Measurements from ENCODE around the gene CDS2. TPM values are rescaled to one million over a fixed set of nuclear protein-coding genes. Genes with fewer than 3 reads are reported as not detected.

CDS2 gene
- total RNA-seq, 1 experiment from 2014 or later = 49.1 TPM

DNA sequence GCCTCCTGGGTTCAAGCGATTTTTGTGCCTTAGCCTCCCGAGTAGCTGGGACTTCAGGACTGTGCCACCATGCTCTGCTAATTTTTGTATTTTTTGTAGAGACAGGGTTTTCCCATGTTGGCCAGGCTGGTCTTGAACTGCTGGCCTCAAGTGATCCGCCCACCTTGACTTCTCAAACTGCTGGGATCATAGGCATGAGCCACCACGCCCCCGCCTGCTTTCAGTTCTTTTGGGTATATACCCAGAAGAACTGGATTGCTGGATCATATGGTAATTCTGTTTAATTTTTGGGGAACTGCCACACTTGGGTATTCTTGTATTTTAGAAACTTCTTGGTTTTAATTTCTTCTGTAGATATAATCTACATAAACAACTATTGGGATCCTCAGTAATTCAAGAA, 17.0 kb downstream of the CDS2 start:
- no peak for TF ChIP-seq ZNF396 (CRISPR knock-in tag; IDR thresholded peaks at IDR 0.05; ENCODE audit: borderline replicate concordance)
- TF ChIP-seq, protein P1, sequence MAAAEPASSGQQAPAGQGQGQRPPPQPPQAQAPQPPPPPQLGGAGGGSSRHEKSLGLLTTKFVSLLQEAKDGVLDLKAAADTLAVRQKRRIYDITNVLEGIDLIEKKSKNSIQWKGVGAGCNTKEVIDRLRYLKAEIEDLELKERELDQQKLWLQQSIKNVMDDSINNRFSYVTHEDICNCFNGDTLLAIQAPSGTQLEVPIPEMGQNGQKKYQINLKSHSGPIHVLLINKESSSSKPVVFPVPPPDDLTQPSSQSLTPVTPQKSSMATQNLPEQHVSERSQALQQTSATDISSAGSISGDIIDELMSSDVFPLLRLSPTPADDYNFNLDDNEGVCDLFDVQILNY (CRISPR knock-in tag; IDR thresholded peaks at IDR 0.05) = no peak
- no peak for TF ChIP-seq PRDM15 (CRISPR knock-in tag; IDR thresholded peaks at IDR 0.05)
- no peak for TF ChIP-seq GTF2I (CRISPR knock-in tag; conservative IDR thresholded peaks at IDR 0.05)
- no peak for TF ChIP-seq MLX (CRISPR knock-in tag; IDR thresholded peaks at IDR 0.05)
- no peak for TF ChIP-seq ZNF416 (CRISPR knock-in tag; IDR thresholded peaks at IDR 0.05)
- no peak for TF ChIP-seq ETV6 (CRISPR knock-in tag; IDR thresholded peaks at IDR 0.05)
- TF ChIP-seq NR2C2 (CRISPR knock-in tag; IDR thresholded peaks at IDR 0.05) = no peak
- TF ChIP-seq FOXP1 (CRISPR knock-in tag; IDR thresholded peaks at IDR 0.05; ENCODE audit: borderline replicate concordance) = no peak
- no peak for TF ChIP-seq RELA (CRISPR knock-in tag; IDR thresholded peaks at IDR 0.05; ENCODE audit: borderline replicate concordance)
- no peak for TF ChIP-seq ERG (CRISPR knock-in tag; IDR thresholded peaks at IDR 0.05)
- TF ChIP-seq, protein P2, sequence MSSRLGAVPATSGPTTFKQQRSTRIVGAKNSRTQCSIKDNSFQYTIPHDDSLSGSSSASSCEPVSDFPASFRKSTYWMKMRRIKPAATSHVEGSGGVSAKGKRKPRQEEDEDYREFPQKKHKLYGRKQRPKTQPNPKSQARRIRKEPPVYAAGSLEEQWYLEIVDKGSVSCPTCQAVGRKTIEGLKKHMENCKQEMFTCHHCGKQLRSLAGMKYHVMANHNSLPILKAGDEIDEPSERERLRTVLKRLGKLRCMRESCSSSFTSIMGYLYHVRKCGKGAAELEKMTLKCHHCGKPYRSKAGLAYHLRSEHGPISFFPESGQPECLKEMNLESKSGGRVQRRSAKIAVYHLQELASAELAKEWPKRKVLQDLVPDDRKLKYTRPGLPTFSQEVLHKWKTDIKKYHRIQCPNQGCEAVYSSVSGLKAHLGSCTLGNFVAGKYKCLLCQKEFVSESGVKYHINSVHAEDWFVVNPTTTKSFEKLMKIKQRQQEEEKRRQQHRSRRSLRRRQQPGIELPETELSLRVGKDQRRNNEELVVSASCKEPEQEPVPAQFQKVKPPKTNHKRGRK (CRISPR knock-in tag; IDR thresholded peaks at IDR 0.05; ENCODE audit: borderline replicate concordance) = no peak
- TF ChIP-seq CREM (CRISPR knock-in tag; IDR thresholded peaks at IDR 0.05) = no peak
- TF ChIP-seq FOXK1 (CRISPR knock-in tag; IDR thresholded peaks at IDR 0.05) = no peak
- no peak for TF ChIP-seq ZBTB21 (CRISPR knock-in tag; IDR thresholded peaks at IDR 0.05; ENCODE audit: borderline replicate concordance)
- TF ChIP-seq TCF7 (CRISPR knock-in tag; IDR thresholded peaks at IDR 0.05; ENCODE audit: low read depth) = no peak
- TF ChIP-seq SOX15 (CRISPR knock-in tag; IDR thresholded peaks at IDR 0.05) = no peak
- TF ChIP-seq ZSCAN18 (CRISPR knock-in tag; IDR thresholded peaks at IDR 0.05) = no peak
- TF ChIP-seq, protein P3, sequence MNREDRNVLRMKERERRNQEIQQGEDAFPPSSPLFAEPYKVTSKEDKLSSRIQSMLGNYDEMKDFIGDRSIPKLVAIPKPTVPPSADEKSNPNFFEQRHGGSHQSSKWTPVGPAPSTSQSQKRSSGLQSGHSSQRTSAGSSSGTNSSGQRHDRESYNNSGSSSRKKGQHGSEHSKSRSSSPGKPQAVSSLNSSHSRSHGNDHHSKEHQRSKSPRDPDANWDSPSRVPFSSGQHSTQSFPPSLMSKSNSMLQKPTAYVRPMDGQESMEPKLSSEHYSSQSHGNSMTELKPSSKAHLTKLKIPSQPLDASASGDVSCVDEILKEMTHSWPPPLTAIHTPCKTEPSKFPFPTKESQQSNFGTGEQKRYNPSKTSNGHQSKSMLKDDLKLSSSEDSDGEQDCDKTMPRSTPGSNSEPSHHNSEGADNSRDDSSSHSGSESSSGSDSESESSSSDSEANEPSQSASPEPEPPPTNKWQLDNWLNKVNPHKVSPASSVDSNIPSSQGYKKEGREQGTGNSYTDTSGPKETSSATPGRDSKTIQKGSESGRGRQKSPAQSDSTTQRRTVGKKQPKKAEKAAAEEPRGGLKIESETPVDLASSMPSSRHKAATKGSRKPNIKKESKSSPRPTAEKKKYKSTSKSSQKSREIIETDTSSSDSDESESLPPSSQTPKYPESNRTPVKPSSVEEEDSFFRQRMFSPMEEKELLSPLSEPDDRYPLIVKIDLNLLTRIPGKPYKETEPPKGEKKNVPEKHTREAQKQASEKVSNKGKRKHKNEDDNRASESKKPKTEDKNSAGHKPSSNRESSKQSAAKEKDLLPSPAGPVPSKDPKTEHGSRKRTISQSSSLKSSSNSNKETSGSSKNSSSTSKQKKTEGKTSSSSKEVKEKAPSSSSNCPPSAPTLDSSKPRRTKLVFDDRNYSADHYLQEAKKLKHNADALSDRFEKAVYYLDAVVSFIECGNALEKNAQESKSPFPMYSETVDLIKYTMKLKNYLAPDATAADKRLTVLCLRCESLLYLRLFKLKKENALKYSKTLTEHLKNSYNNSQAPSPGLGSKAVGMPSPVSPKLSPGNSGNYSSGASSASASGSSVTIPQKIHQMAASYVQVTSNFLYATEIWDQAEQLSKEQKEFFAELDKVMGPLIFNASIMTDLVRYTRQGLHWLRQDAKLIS (CRISPR knock-in tag; IDR thresholded peaks at IDR 0.05; ENCODE audit: borderline replicate concordance) = no peak
- Mint-ChIP-seq H3K9me3 (no peaks in the 10 kb centered on the region), H3K4me3 (no peak overlapping the region), H3K4me1 (peaks cover 7% of the 10 kb centered on the region), H3K36me3 (no peaks in the 10 kb centered on the region), H3K27ac (no peak overlapping the region), H3K27me3 (ENCODE audit: low read depth) (no peaks in the 10 kb centered on the region)
- POLR2A ChIA-PET = no interaction called here
- CTCF ChIA-PET = no interaction called here
- ATAC-seq = no peak
- DNase-seq (ENCODE audit: low spot score) = no peak
